ENCODE data around the gene PIP5K1B.
"Not testable (repeated sequence)": the region's sequence is repeated elsewhere in the genome, so short reads cannot be mapped to it uniquely, and the experiment has no call there.

The PIP5K1B gene

GRCh38 chr9:69034071-69034470 is 329.0 kb downstream of the PIP5K1B start:
- no peak for DNase-seq (ENCODE audit: low read depth)

- peak; percentile 79 for DNase-seq (ENCODE audit: low read depth)
Observed at GRCh38 chr9:69035438-69036308, 330.6 kb downstream of the PIP5K1B start, which contains the start of gene FXN. Gene FXN, plus strand, starts transcription at chr9:69035752. Its CDS starts 31 bp downstream, at chr9:69035783.

- no peak for DNase-seq (ENCODE audit: low read depth)
Observed at GRCh38 chr9:69036309-69036708, 331.3 kb downstream of the PIP5K1B start.

GRCh38 chr9:69036799-69037198 is 331.8 kb downstream of the PIP5K1B start:
- no peak for DNase-seq (ENCODE audit: low read depth)

- DNase-seq (ENCODE audit: low read depth): no peak
Observed at GRCh38 chr9:69040646-69041045, 335.6 kb downstream of the PIP5K1B start.

- DNase-seq (ENCODE audit: low read depth): no peak
Observed at GRCh38 chr9:69044240-69045219, 339.5 kb downstream of the PIP5K1B start.

GRCh38 chr9:69045821-69046220 is 340.8 kb downstream of the PIP5K1B start:
- no peak for DNase-seq (ENCODE audit: low read depth)

- no peak for DNase-seq (ENCODE audit: low read depth)
Observed at GRCh38 chr9:69046723-69047122, 341.7 kb downstream of the PIP5K1B start.

GRCh38 chr9:69047371-69047770 is 342.3 kb downstream of the PIP5K1B start:
- no peak for DNase-seq (ENCODE audit: low read depth)

GRCh38 chr9:69049094-69049493 is 344.1 kb downstream of the PIP5K1B start:
- no peak for DNase-seq (ENCODE audit: low read depth)

GRCh38 chr9:69050936-69051335 is 345.9 kb downstream of the PIP5K1B start:
- DNase-seq (ENCODE audit: low read depth): not testable (repeated sequence)

- DNase-seq (ENCODE audit: low read depth): no peak
Observed at GRCh38 chr9:69054989-69055388, 349.9 kb downstream of the PIP5K1B start.

GRCh38 chr9:69056191-69056815 is 351.3 kb downstream of the PIP5K1B start:
- no peak for DNase-seq (ENCODE audit: low read depth)

GRCh38 chr9:69058101-69058500 is 353.1 kb downstream of the PIP5K1B start:
- no peak for DNase-seq (ENCODE audit: low read depth)
